ENCODE data around the gene OR2T10. TPM values are rescaled to one million over a fixed set of nuclear protein-coding genes. Genes with fewer than 3 reads are reported as not detected.

OR2T10 gene
- total and polyA plus RNA-seq, 2 experiments from 2014 or later = not detected

Other genes starting within 250 kb of the OR2T10 start
- gene OR14C36, start 248.9 kb downstream of the OR2T10 start, total RNA-seq = not detected in 2 replicates
- not detected in 2 replicates for gene OR14C36, start 248.9 kb downstream of the OR2T10 start, polyA plus RNA-seq
- gene OR2T4, start 236.0 kb downstream of the OR2T10 start, total RNA-seq = not detected in 2 replicates
- gene OR2T4, start 236.0 kb downstream of the OR2T10 start, polyA plus RNA-seq = not detected in 2 replicates
- not detected in 2 replicates for gene OR2T6, start 222.0 kb downstream of the OR2T10 start, total RNA-seq
- not detected in 2 replicates for gene OR2T6, start 222.0 kb downstream of the OR2T10 start, polyA plus RNA-seq
- gene OR2T1, start 194.7 kb downstream of the OR2T10 start, total RNA-seq = not detected in 2 replicates
- not detected in 2 replicates for gene OR2T1, start 194.7 kb downstream of the OR2T10 start, polyA plus RNA-seq
- not detected in 2 replicates for gene OR2T2, start 152.1 kb downstream of the OR2T10 start, total RNA-seq
- gene OR2T2, start 152.1 kb downstream of the OR2T10 start, polyA plus RNA-seq = not detected in 2 replicates
- not detected in 2 replicates for gene OR2T3, start 124.3 kb downstream of the OR2T10 start, total RNA-seq
- not detected in 2 replicates for gene OR2T3, start 124.3 kb downstream of the OR2T10 start, polyA plus RNA-seq
- gene OR2T5, start 109.1 kb downstream of the OR2T10 start, total RNA-seq = not detected in 2 replicates
- not detected in 2 replicates for gene OR2T5, start 109.1 kb downstream of the OR2T10 start, polyA plus RNA-seq
- not detected in 2 replicates for gene OR2G6, start 89.6 kb downstream of the OR2T10 start, total RNA-seq
- not detected in 2 replicates for gene OR2G6, start 89.6 kb downstream of the OR2T10 start, polyA plus RNA-seq
- gene OR2T29, start 34.9 kb downstream of the OR2T10 start, total RNA-seq = not detected in 2 replicates
- gene OR2T29, start 34.9 kb downstream of the OR2T10 start, polyA plus RNA-seq = not detected in 2 replicates
- not detected in 2 replicates for gene OR2T34, start 22.9 kb downstream of the OR2T10 start, total RNA-seq
- gene OR2T34, start 22.9 kb downstream of the OR2T10 start, polyA plus RNA-seq = not detected in 2 replicates
- not detected in 2 replicates for gene OR2T11, start 37.4 kb upstream of the OR2T10 start, total RNA-seq
- gene OR2T11, start 37.4 kb upstream of the OR2T10 start, polyA plus RNA-seq = not detected in 2 replicates
- not detected in 2 replicates for gene OR2T35, start 47.6 kb upstream of the OR2T10 start, total RNA-seq
- not detected in 2 replicates for gene OR2T35, start 47.6 kb upstream of the OR2T10 start, polyA plus RNA-seq
- not detected in 2 replicates for gene OR2T27, start 57.8 kb upstream of the OR2T10 start, total RNA-seq
- gene OR2T27, start 57.8 kb upstream of the OR2T10 start, polyA plus RNA-seq = not detected in 2 replicates
- gene OR14I1, start 105.1 kb upstream of the OR2T10 start, total RNA-seq = not detected in 2 replicates
- gene OR14I1, start 105.1 kb upstream of the OR2T10 start, polyA plus RNA-seq = not detected in 2 replicates
- not detected in 2 replicates for gene LYPD8, start 158.1 kb upstream of the OR2T10 start, total RNA-seq
- not detected in 2 replicates for gene LYPD8, start 158.1 kb upstream of the OR2T10 start, polyA plus RNA-seq
- 34.8 and 39.7 TPM in 2 replicates for gene SH3BP5L, start 228.2 kb upstream of the OR2T10 start, total RNA-seq
- 11.0 and 14.1 TPM in 2 replicates for gene SH3BP5L, start 228.2 kb upstream of the OR2T10 start, polyA plus RNA-seq
- gene ZNF672, start 240.5 kb upstream of the OR2T10 start, total RNA-seq = 66.3 and 72.5 TPM in 2 replicates
- gene ZNF672, start 240.5 kb upstream of the OR2T10 start, polyA plus RNA-seq = 56.1 and 59.2 TPM in 2 replicates

Measured in cardiac muscle cell (in vitro differentiated cells and primary cell).